IMR-90 (cell line): ENCODE data around the gene NDUFC2. TPM values are rescaled to one million over a fixed set of nuclear protein-coding genes. Genes with fewer than 3 reads are reported as not detected.

Experiments
- ATAC-seq: fragments of 200-7000 bp; cut with Tn5 transposase; 2 replicates; pipeline ENCODE4 v1.9.1; 2020; ENCODE audit warnings: low read depth, mild to moderate bottlenecking, moderate library complexity
- BruUV-seq: library from RNA; stranded (reverse); fragments of 400-500 nt; replicated peaks from 2 replicates; lab custom pipeline; 2021; lab: Mats Ljungman, UMichigan
- CTCF ChIA-PET: fragments of 300-600 bp; formaldehyde crosslinking; extraction: SDS; loops from one replicate; lab custom pipeline; 2021; ENCODE audit warnings: antibody characterized with exemption; lab: Yijun Ruan, JAX
- POLR2A ChIA-PET: fragments of 300-600 bp; sonication (Branson Sonifier 250); formaldehyde crosslinking; loops from one replicate; lab custom pipeline; 2022; ENCODE audit warnings: antibody characterized with exemption; ENCODE audit not compliant: unreplicated experiment; lab: Charles Lee
- DNase-seq: peaks from one replicate; pipeline ENCODE4 v3.0.0; 2013
- H2AFZ ChIP-seq: replicated peaks from 2 replicates; pipeline ENCODE3; 2013; ENCODE audit warnings: low read length, mild to moderate bottlenecking; ENCODE audit not compliant: poor library complexity
- H2AK5ac ChIP-seq: 2 replicates; pipeline ENCODE4 v1.6.1; 2013; ENCODE audit warnings: low read depth, low read length, inconsistent platforms
- H2AK9ac ChIP-seq: replicated peaks from 2 replicates; pipeline ENCODE3; 2013; ENCODE audit warnings: mild to moderate bottlenecking, low read depth, low read length, moderate library complexity; ENCODE audit not compliant: poor library complexity
- H2BK120ac ChIP-seq: 2 replicates; pipeline ENCODE4 v1.6.1; 2013; ENCODE audit warnings: low read depth, low read length, inconsistent platforms
- H2BK15ac ChIP-seq: 3 replicates; pipeline ENCODE4 v1.6.1; 2013; ENCODE audit warnings: low read depth, low read length, inconsistent platforms
- H2BK20ac ChIP-seq: 2 replicates; pipeline ENCODE4 v1.6.1; 2013; ENCODE audit warnings: low read depth, mild to moderate bottlenecking, inconsistent platforms, low read length, moderate library complexity
- H2BK5ac ChIP-seq: 2 replicates; pipeline ENCODE4 v1.6.1; 2013; ENCODE audit warnings: mild to moderate bottlenecking, low read depth, low read length, inconsistent platforms; ENCODE audit not compliant: poor library complexity, severe bottlenecking
- H3K14ac ChIP-seq: replicated peaks from 2 replicates; pipeline ENCODE4 v1.6.1; 2013; ENCODE audit warnings: low read depth, low read length, inconsistent platforms
- H3K18ac ChIP-seq: 2 replicates; pipeline ENCODE4 v1.6.1; 2013; ENCODE audit warnings: low read depth, low read length, control low read depth
- H3K23ac ChIP-seq: 2 replicates; pipeline ENCODE4 v1.6.1; 2013; ENCODE audit warnings: low read depth, low read length, inconsistent platforms
- H3K27ac ChIP-seq: 2 replicates; pipeline ENCODE4 v1.5.1; 2013; ENCODE audit warnings: mild to moderate bottlenecking, control low read depth, low read length; ENCODE audit not compliant: insufficient read depth
- H3K27me3 ChIP-seq: 2 replicates; pipeline ENCODE4 v1.6.1; 2013; ENCODE audit warnings: low read length; ENCODE audit not compliant: control insufficient read depth, insufficient read depth
- H3K36me3 ChIP-seq: 2 replicates; pipeline ENCODE4 v1.6.1; 2013; ENCODE audit warnings: low read length, mixed read lengths; ENCODE audit not compliant: control insufficient read depth, insufficient read depth
- H3K4ac ChIP-seq: 2 replicates; pipeline ENCODE4 v1.6.1; 2013; ENCODE audit warnings: low read depth, low read length, inconsistent platforms
- H3K4me1 ChIP-seq: 2 replicates; pipeline ENCODE4 v1.6.1; 2013; ENCODE audit warnings: low read length, mixed read lengths; ENCODE audit not compliant: control insufficient read depth, insufficient read depth
- H3K4me2 ChIP-seq: 2 replicates; pipeline ENCODE4 v1.6.1; 2013; ENCODE audit warnings: low read depth, mild to moderate bottlenecking, control low read depth, low read length, moderate library complexity
- H3K4me3 ChIP-seq: 2 replicates; pipeline ENCODE4 v1.5.1; 2013; ENCODE audit warnings: low read depth, mild to moderate bottlenecking, control low read depth, low read length, moderate library complexity; ENCODE audit not compliant: insufficient read depth
- H3K56ac ChIP-seq: 2 replicates; pipeline ENCODE4 v1.6.1; 2013; ENCODE audit warnings: low read length, inconsistent platforms; ENCODE audit not compliant: insufficient read depth; ENCODE audit errors: extremely low read depth
- H3K79me1 ChIP-seq, 2 experiments: 2 replicates each; pipeline ENCODE4 v1.6.1; 2013; ENCODE audit warnings: low read length in 2 of 2, inconsistent platforms in 1 of 2, low read depth in 1 of 2
- H3K9ac ChIP-seq: 2 replicates; pipeline ENCODE4 v1.6.1; 2013; ENCODE audit warnings: low read depth, low read length, control low read depth
- H3K9me1 ChIP-seq: 2 replicates; pipeline ENCODE4 v1.6.1; 2013; ENCODE audit warnings: low read length, inconsistent platforms; ENCODE audit not compliant: insufficient read depth
- H3K9me3 ChIP-seq: 2 replicates; pipeline ENCODE4 v1.6.1; 2013; ENCODE audit warnings: low read length; ENCODE audit not compliant: control insufficient read depth, insufficient read depth
- H4K20me1 ChIP-seq: 2 replicates; pipeline ENCODE4 v1.6.1; 2013; ENCODE audit warnings: low read length, inconsistent platforms; ENCODE audit not compliant: insufficient read depth
- H4K5ac ChIP-seq: 2 replicates; pipeline ENCODE4 v1.6.1; 2013; ENCODE audit warnings: mild to moderate bottlenecking, low read depth, low read length, control low read depth
- H4K8ac ChIP-seq, 2 experiments: 2 replicates each; pipeline ENCODE4 v1.6.1; 2013; ENCODE audit warnings: low read depth in 2 of 2, low read length in 2 of 2, control low read depth in 1 of 2, inconsistent platforms in 1 of 2
- H4K91ac ChIP-seq: 2 replicates; pipeline ENCODE4 v1.6.1; 2013; ENCODE audit warnings: low read depth, low read length, inconsistent platforms; ENCODE audit not compliant: insufficient read depth
- BHLHE40 ChIP-seq: fragments of 150-350 bp; IDR thresholded peaks from 2 replicates; pipeline ENCODE4 v1.6.1; 2016; ENCODE audit warnings: mild to moderate bottlenecking, low read depth, low read length
- CEBPB ChIP-seq: IDR thresholded peaks from 2 replicates; pipeline ENCODE4 v1.6.1; 2012; ENCODE audit warnings: low read depth, low read length, improper control_type of control experiment
- CHD1 ChIP-seq: IDR thresholded peaks from 2 replicates; pipeline ENCODE4 v1.6.1; 2012; ENCODE audit warnings: low read depth, low read length, improper control_type of control experiment
- CTCF ChIP-seq: conservative IDR thresholded peaks from 2 replicates; pipeline ENCODE4 v1.5.1; 2012; ENCODE audit warnings: mild to moderate bottlenecking, low read depth, low read length, improper control_type of control experiment
- FOS ChIP-seq: fragments of 150-350 bp; IDR thresholded peaks from 2 replicates; pipeline ENCODE4 v1.6.1; 2016; ENCODE audit warnings: low read depth, low read length
- MAFK ChIP-seq: IDR thresholded peaks from 2 replicates; pipeline ENCODE4 v1.6.1; 2012; ENCODE audit warnings: low read depth, low read length, improper control_type of control experiment
- MAZ ChIP-seq: IDR thresholded peaks from 2 replicates; pipeline ENCODE4 v1.6.1; 2012; ENCODE audit warnings: low read depth, mild to moderate bottlenecking, low read length, improper control_type of control experiment, moderate library complexity, borderline replicate concordance
- MXI1 ChIP-seq: IDR thresholded peaks from 2 replicates; pipeline ENCODE4 v1.6.1; 2012; ENCODE audit warnings: low read depth, mild to moderate bottlenecking, low read length, moderate library complexity, borderline replicate concordance
- POLR2A ChIP-seq: IDR thresholded peaks from 2 replicates; pipeline ENCODE4 v1.6.1; 2012; ENCODE audit warnings: mild to moderate bottlenecking, low read depth, low read length
- RAD21 ChIP-seq: IDR thresholded peaks from 2 replicates; pipeline ENCODE4 v1.6.1; 2012; ENCODE audit warnings: low read length, improper control_type of control experiment
- RCOR1 ChIP-seq: IDR thresholded peaks from 2 replicates; pipeline ENCODE4 v1.6.1; 2012; ENCODE audit warnings: mild to moderate bottlenecking, low read length, improper control_type of control experiment; ENCODE audit not compliant: insufficient replicate concordance
- WGBS, 2 experiments: methylation state at CpG; one replicate each; pipeline versions ENCODE4 v1.1.5 to v1.1.7; 2013; ENCODE audit warnings: missing lambda C conversion rate in 2 of 2; ENCODE audit not compliant: insufficient read length in 1 of 2; ENCODE audit errors: extremely low coverage in 2 of 2; 5-methylcytosine and 5-hydroxymethylcytosine counted together
- dilution Hi-C: fragments of 300-500 bp; cut with HindIII; formaldehyde crosslinking; loops from one replicate; pipeline ENCODE4 v1.14.3; 2018; ENCODE audit warnings: low sequenced_read_pairs; ENCODE audit not compliant: unreplicated experiment
- in situ Hi-C: fragments of 300-500 bp; cut with MboI; formaldehyde crosslinking; loops from 3 replicates; pipeline ENCODE4 v1.14.3; 2019; ENCODE audit warnings: low sequenced_read_pairs, inconsistent platforms, mixed read lengths
- intact Hi-C: fragments of 100-400 bp; cut with micrococcal nuclease; formaldehyde crosslinking; loops from 2 replicates; pipeline ENCODE4 v1.10.0; 2022
- polyA plus RNA-seq, 3 experiments: library from polyadenylated mRNA; depleted of rRNA; stranded (reverse); fragments of >200 nt; gene quantifications; 2 replicates each; pipeline ENCODE4 v1.2.3, GENCODE V29; 2012; ENCODE audit warnings: low replicate concordance in 1 of 3
- total RNA-seq: library from RNA; depleted of rRNA; stranded (reverse); fragments of >200 nt; gene quantifications from 2 replicates; pipeline ENCODE4 v1.2.3, GENCODE V29; 2012

Gene NDUFC2
- total and polyA plus RNA-seq, 2 of the 4 experiments (the other 2 are of a cell fraction): 146 to 340 TPM

GRCh38 chr11:78020246-78020645 is 59.4 kb downstream of the NDUFC2 start:
- BruUV-seq: no TSS peak
- Histone ChIP-seq H3K14ac (no peak overlapping the region), H2BK120ac (no peak overlapping the region), H3K9me1 (peaks cover 6% of the 10 kb centered on the region), H3K4ac (no peak overlapping the region), H2AK5ac (no peak overlapping the region), H3K56ac (no peak overlapping the region), H4K20me1 (no peaks in the 10 kb centered on the region), H3K79me1 (no peaks in the 10 kb centered on the region), H3K27ac (no peak overlapping the region), H3K4me2 (no peak overlapping the region), H4K91ac (no peak overlapping the region), H3K9ac (no peak overlapping the region), H3K27me3 (peaks cover 2% of the 10 kb centered on the region), H2BK15ac (no peak overlapping the region), H3K4me1 (no peaks in the 10 kb centered on the region; the same call in 1 of the 2 replicates), H2BK20ac (no peak overlapping the region), H4K8ac (no peak overlapping the region), H3K4me3 (no peak overlapping the region), H2AK9ac (no peak overlapping the region), H2BK5ac (no peak overlapping the region), H3K18ac (no peak overlapping the region), H2AFZ (no peak overlapping the region), H4K5ac (no peak overlapping the region), H3K36me3 (no peaks in the 10 kb centered on the region), H3K23ac (no peak overlapping the region), H3K9me3 (no peaks in the 10 kb centered on the region)
- TF ChIP-seq POLR2A (no peak), CEBPB (no peak), RAD21 (no peak), MXI1 (no peak), RCOR1 (no peak), FOS (no peak), CTCF (no peak), MAZ (no peak), BHLHE40 (no peak), CHD1 (no peak), MAFK (no peak)
- in situ Hi-C loops (no loop called here), intact Hi-C loops (no loop called here), dilution Hi-C loops (no loop called here)
- CTCF ChIA-PET: interaction anchor here (0.8 to 1.4 kb wide), 4 partner anchors 12 to 26 kb away, joined by 3 to 5 read pairs (median 4); no protein-coding TSS in a partner anchor
- WGBS, 2 experiments: no CpG with 5 or more reads among the region's 3 CpGs
- POLR2A ChIA-PET: no interaction called here
- ATAC-seq (no peak), DNase-seq (no peak)
